GM12891 (cell line): ENCODE data around the gene CKAP5. TPM values are rescaled to one million over a fixed set of nuclear protein-coding genes. Genes with fewer than 3 reads are reported as not detected.

Experiments used
- DNase-seq: peaks from one replicate; pipeline ENCODE4 v3.0.0; 2011; ENCODE audit warnings: low spot score; ENCODE audit not compliant: insufficient read length
- FAIRE-seq: peaks from 2 replicates; lab custom pipeline; 2011; peaks lifted over from hg19 to GRCh38; lab: Jason Lieb, UNC
- PAX5 ChIP-seq: IDR thresholded peaks from 2 replicates; pipeline ENCODE4 v1.6.1; 2011; ENCODE audit warnings: low read length, moderate library complexity, mild to moderate bottlenecking; ENCODE audit not compliant: insufficient read depth, severe bottlenecking
- POLR2A ChIP-seq: IDR thresholded peaks from 2 replicates; pipeline ENCODE4 v1.6.1; 2011; ENCODE audit warnings: low read depth, low read length, control low read depth
- POLR2AphosphoS5 ChIP-seq: IDR thresholded peaks from 2 replicates; pipeline ENCODE4 v1.6.1; 2011; ENCODE audit warnings: low read depth, low read length, control low read depth
- POU2F2 ChIP-seq: IDR thresholded peaks from 2 replicates; pipeline ENCODE4 v1.6.1; 2011; ENCODE audit warnings: low read depth, mild to moderate bottlenecking, control low read depth, low read length, moderate library complexity
- SPI1 ChIP-seq: IDR thresholded peaks from 2 replicates; pipeline ENCODE4 v1.6.1; 2011; ENCODE audit warnings: low read depth, low read length, control low read depth
- TAF1 ChIP-seq: IDR thresholded peaks from 2 replicates; pipeline ENCODE4 v1.6.1; 2011; ENCODE audit warnings: low read depth, low read length, control low read depth
- polyA plus RNA-seq: library from polyadenylated mRNA; unstranded; fragments of >200 nt; gene quantifications from one replicate; pipeline ENCODE4 v1.2.1, GENCODE V29; 2012; ENCODE audit warnings: low read depth, missing spikeins, inconsistent platforms; ENCODE audit not compliant: missing spikeins

CKAP5 gene
- 30.5 TPM for polyA plus RNA-seq

DNA sequence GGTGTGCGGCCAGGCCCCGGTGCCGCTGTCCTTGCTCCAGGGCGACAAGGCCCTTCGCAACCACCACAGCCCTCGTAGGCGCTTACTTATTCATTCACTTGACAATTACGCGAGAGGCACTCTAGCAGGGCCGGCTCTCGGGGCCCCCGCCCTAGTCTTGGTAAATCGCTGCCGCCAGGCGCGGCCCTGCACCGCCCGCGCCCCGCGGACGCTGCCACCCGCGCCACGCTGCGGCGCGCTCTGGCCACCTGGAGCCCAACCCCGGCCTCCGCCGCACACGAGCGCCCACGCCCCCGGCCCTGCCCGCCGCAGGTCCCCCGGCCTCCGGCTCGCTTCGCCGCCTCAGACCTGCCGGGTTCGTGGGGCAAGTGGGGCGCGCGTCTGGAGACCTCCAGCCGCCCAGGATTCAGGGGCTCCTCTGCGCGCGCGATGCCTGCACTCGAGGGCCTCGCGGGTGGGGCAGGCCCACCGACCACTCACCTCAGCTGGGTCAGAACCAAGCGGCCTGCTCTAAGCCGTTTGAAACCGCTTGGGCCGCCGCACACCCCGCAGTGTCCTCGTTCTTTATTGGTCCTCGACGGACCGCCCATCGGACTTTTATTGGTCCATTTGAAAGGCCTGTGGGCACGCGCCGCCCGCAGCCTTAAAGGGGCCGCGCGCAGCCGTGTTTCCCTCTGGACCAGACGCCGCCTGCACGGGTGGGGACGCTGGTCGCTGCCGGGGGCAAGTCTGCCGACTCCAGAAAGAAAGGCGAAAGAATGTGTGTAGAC lies at the start of gene CKAP5:
Gene CKAP5, minus strand, starts transcription at position 541 of the 770 bp plus-strand sequence. CDS start 25,049 bp downstream, outside the sequence.
- DNase-seq: peak; percentile 91
- FAIRE-seq: peak; percentile 85
- TF ChIP-seq PAX5 (no peak), POLR2A (peak; percentile 59; the same call in 1 of the 2 replicates), POLR2AphosphoS5 (peak; percentile 67), TAF1 (peak; percentile 57; the same call in 1 of the 2 replicates), POU2F2 (no peak; the same call in 1 of the 2 replicates), SPI1 (no peak)

DNA sequence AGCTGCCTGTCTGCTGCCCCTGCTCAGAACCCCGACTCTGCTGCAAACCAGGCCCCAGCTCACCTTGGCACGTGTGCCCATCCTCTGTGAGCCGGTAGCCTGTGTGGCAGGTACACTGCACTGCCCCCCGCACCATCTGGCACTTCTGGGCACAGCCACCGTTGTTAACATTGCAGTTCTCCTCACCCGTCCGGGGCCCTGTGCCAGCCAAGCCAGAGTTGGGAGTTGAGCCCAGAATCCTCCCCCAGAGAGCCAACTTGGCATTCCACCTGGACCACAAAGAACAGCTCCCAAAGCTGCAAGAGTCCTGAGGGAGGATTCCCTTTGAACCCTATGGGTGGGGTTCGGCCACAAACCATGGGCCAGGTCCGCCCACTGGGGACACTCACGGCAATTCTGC lies 49.7 kb upstream of the CKAP5 start:
- no peak for DNase-seq
- no peak for FAIRE-seq
- TF ChIP-seq POU2F2 (no peak), PAX5 (no peak), SPI1 (no peak), TAF1 (no peak), POLR2AphosphoS5 (no peak), POLR2A (no peak)

DNA sequence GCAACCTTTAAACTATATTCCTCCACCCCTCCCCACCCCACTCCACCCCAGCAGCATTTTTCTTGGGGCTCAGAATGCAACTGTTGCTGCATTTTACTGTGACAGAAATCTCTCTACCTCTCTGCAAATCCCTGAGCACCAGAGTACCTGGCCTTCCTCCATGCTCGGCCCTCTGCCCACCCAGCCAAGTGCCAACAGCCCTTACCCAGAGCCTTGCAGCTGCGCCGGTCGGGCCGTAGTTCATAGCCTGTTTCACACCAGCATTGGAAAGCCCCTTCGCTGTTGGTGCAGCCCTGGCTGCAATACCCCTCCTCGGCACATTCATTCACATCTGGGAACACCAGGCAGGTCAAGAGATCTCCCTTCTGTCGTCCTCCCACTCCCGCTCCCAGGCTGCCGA lies 48.9 kb upstream of the CKAP5 start:
- no peak for DNase-seq
- FAIRE-seq: no peak
- no peak for TF ChIP-seq PAX5
- TF ChIP-seq TAF1: no peak
- no peak for TF ChIP-seq POLR2AphosphoS5
- no peak for TF ChIP-seq SPI1
- TF ChIP-seq POU2F2: no peak
- no peak for TF ChIP-seq POLR2A

DNA sequence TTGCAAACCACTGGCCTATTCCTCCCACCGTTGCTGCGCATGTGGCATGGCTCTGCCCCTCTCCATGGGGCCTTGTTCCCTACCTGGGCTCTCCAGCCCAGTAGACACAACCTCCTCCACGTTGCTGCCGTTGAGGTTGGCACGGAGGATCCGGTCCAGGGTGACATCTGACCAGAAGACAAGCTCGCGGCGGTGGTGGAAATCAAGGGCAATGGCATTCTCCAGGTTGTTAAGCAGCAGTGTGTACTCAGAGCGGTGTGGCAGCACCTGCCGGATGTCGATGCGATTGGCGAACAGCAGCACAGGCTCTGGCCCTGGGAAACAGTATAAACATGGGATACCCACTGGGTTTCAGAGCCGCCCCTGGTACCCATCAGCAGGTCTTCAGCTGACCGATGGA lies 48.4 kb upstream of the CKAP5 start:
- DNase-seq (no peak), FAIRE-seq (no peak)
- TF ChIP-seq SPI1 (no peak), TAF1 (no peak), PAX5 (no peak), POLR2A (no peak), POU2F2 (no peak), POLR2AphosphoS5 (no peak)

DNA sequence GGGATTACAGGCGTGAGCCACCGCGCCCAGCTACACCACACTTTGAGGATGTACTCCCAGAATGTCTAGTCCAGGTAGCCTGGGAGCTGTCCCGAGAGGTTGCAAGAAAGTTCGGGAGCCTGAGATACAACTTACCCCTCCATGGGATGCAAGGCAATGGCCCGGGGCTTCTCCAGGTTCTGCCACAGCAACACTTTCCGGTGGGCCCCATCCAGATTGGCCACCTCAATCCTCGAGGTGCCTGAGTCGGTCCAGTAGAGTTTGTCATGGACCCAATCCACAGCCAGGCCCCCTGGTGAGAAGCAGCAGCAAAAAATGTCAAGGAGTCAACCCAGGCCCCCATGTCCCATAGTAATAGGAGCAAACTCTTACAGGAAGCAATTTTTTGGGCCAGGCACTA lies 46.8 kb upstream of the CKAP5 start:
- FAIRE-seq (no peak), DNase-seq (no peak)
- no peak for TF ChIP-seq POLR2A
- no peak for TF ChIP-seq SPI1
- no peak for TF ChIP-seq POU2F2
- no peak for TF ChIP-seq TAF1
- TF ChIP-seq POLR2AphosphoS5: no peak
- no peak for TF ChIP-seq PAX5

DNA sequence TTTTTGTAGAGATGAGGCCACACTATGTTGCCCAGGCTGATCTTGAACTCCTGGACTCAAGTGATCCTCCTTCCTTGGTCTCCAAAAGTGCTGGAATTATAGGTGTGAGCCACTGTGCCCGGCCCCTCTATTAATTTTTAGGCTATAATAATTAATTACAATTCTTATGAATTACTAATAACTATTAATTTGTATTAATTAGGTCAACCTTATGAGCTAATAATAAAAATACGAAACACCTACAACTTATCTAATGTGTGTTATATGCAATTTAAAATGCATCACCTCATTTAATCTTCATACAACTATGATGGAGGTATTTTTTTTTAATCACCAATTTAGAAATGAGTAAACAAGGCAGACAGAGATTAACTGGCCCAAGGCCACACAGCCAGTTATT lies 46.0 kb upstream of the CKAP5 start:
- DNase-seq: no peak
- TF ChIP-seq POLR2A: no peak
- TF ChIP-seq POU2F2: no peak
- TF ChIP-seq POLR2AphosphoS5: no peak
- TF ChIP-seq SPI1: no peak
- TF ChIP-seq PAX5: no peak
- no peak for TF ChIP-seq TAF1
- FAIRE-seq: no peak

DNA sequence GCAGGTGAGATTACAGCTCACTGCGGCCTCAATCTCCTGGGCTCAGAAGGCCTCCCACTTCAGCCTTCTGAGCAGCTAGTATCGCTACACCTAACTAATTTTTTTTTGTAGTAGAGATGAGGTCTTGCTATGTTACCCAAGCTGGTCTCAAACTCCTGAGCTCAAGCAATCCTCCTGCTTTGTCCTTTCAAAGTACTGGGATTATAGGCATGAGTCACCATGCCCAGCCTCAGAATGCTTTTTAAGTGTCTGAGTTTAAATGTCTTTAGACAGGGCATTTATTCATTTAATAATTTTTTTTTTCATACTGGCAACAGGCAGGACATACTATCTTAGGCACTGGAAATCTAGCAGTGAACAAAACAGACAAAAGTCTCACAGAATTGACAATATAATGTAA lies 44.6 kb upstream of the CKAP5 start:
- no peak for TF ChIP-seq POU2F2
- TF ChIP-seq PAX5: no peak
- TF ChIP-seq POLR2A: no peak
- no peak for FAIRE-seq
- no peak for DNase-seq

DNA sequence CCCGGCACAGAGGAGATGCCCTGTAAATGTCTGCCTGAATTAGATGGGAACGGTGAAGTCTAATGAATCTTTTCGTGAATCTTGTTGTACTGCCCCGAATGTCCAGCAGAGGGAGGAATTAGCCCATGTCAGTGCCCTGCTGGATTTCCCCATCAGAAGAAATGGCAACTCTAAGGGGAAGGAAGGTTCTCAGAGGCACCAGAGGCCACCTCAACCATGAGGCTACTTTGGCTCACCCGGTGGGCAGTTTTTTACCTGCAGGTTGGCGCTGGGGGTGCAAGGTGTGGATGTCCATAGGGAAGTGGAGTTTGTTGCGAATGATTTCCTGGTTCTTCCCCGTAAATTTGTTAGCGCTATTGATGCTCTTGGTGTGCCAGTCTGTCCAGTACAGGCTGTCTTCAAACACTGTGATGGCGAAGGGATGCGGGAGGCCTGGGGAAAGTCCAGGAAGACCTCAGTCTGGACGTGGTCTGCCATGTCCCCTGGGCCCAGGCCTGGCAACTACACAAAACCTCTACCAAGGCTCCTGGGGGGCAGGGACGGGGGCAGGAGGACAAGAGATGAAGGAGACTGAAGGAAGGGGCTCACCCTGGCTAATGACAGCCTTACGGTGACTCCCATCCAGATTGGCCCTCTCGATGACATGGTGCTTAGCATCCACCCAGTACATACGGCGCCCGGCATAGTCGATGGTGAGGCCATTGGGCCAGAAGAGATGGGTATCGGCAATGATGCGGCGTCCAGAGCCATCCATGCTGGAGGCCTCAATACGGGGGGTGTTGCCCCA lies 43.8 kb upstream of the CKAP5 start:
- FAIRE-seq (peak; percentile 92), DNase-seq (peak; percentile 61)
- TF ChIP-seq POLR2A: no peak
- TF ChIP-seq PAX5: no peak
- no peak for TF ChIP-seq TAF1
- no peak for TF ChIP-seq POLR2AphosphoS5
- TF ChIP-seq SPI1: no peak
- no peak for TF ChIP-seq POU2F2

DNA sequence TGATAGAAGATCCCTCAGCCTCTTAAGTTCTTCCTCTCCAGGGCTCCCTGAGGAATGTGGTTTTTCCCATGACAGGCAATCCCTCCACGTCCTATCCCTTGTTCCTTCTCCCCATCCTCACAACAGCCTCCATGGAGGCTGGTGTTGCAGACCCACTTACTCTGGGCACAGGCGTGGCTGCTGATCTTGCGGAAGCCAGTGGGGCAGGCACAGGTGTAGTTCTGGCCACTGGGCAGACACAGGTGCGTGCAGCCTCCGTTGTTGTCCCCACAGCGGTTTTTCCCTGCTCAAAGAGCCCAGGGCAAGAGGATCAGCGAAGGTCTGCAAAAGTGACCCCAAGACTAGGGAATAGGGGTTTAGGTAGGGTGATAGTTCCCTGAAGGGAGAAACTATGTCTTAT lies 43.2 kb upstream of the CKAP5 start:
- no peak for DNase-seq
- no peak for FAIRE-seq
- no peak for TF ChIP-seq POU2F2
- TF ChIP-seq POLR2AphosphoS5: no peak
- TF ChIP-seq PAX5: no peak
- TF ChIP-seq POLR2A: no peak
- no peak for TF ChIP-seq SPI1
- no peak for TF ChIP-seq TAF1
